NCI-H460 (cell line): ENCODE data around the gene IQGAP2. TPM values are rescaled to one million over a fixed set of nuclear protein-coding genes. Genes with fewer than 3 reads are reported as not detected.

Source experiments
- DNase-seq: peaks from one replicate; pipeline ENCODE4 v3.0.0-alpha.2; 2016; ENCODE audit warnings: low read depth; ENCODE audit errors: extremely low read depth
- total RNA-seq: library from RNA; depleted of rRNA; stranded (reverse); fragments of >200 nt; shearing (Covaris generic); gene quantifications from 2 replicates; pipeline ENCODE4 v1.2.3, GENCODE V29; 2014

The IQGAP2 gene
- total RNA-seq, 1 experiment from 2014 or later: 0.15 TPM

GRCh38 chr5:76445830-76446229 lies 42.7 kb downstream of the IQGAP2 start:
- no peak for DNase-seq

GRCh38 chr5:76446776-76447175 lies 43.7 kb downstream of the IQGAP2 start:
- DNase-seq: no peak

GRCh38 chr5:76449606-76450005 lies 46.5 kb downstream of the IQGAP2 start:
- no peak for DNase-seq

GRCh38 chr5:76450054-76450453 lies 47.0 kb downstream of the IQGAP2 start:
- no peak for DNase-seq

GRCh38 chr5:76451031-76451701 lies 48.1 kb downstream of the IQGAP2 start:
- no peak for DNase-seq

- no peak for DNase-seq
These were observed 52.5 kb downstream of the IQGAP2 start for GRCh38 chr5:76455531-76456133.

GRCh38 chr5:76456258-76456657 lies 53.2 kb downstream of the IQGAP2 start:
- DNase-seq: no peak

GRCh38 chr5:76457674-76458485 lies 54.8 kb downstream of the IQGAP2 start:
- DNase-seq: no peak

- DNase-seq: no peak
These were observed 55.4 kb downstream of the IQGAP2 start for GRCh38 chr5:76458486-76458830.

GRCh38 chr5:76460104-76460503 lies 57.0 kb downstream of the IQGAP2 start:
- no peak for DNase-seq

- DNase-seq: no peak
These were observed 59.1 kb downstream of the IQGAP2 start for GRCh38 chr5:76462097-76462667.

GRCh38 chr5:76467216-76467615 lies 64.1 kb downstream of the IQGAP2 start:
- DNase-seq: no peak

- DNase-seq: no peak
These were observed 65.7 kb downstream of the IQGAP2 start for GRCh38 chr5:76468635-76469425.

- no peak for DNase-seq
These were observed 66.7 kb downstream of the IQGAP2 start for GRCh38 chr5:76469656-76470290.

GRCh38 chr5:76470976-76471375 lies 67.9 kb downstream of the IQGAP2 start:
- no peak for DNase-seq

GRCh38 chr5:76471406-76471805 lies 68.3 kb downstream of the IQGAP2 start:
- DNase-seq: no peak

- DNase-seq: no peak
These were observed 68.9 kb downstream of the IQGAP2 start for GRCh38 chr5:76471987-76472334.

- DNase-seq: no peak
These were observed 69.4 kb downstream of the IQGAP2 start for GRCh38 chr5:76472335-76473008.

GRCh38 chr5:76473009-76473336 lies 69.9 kb downstream of the IQGAP2 start:
- no peak for DNase-seq

- DNase-seq: no peak
These were observed 70.6 kb downstream of the IQGAP2 start for GRCh38 chr5:76473661-76474060.
